Lower lobe of right lung (tissue), 2 donors: ENCODE measurements around the gene ZNF516. TPM values are rescaled to one million over a fixed set of nuclear protein-coding genes. Genes with fewer than 3 reads are reported as not detected.

Experiments
- ATAC-seq, 2 donors: fragments of 200-7000 bp; cut with Tn5 transposase; one replicate each; pipeline ENCODE4 v1.9.1; 2020 to 2022; ENCODE audit warnings: mild to moderate bottlenecking in 2 of 2, moderate library complexity in 2 of 2
- DNase-seq: peaks from one replicate; pipeline ENCODE4 v3.0.0-alpha.2; 2020
- H3K27ac ChIP-seq: fragments of 200-600 bp; one replicate; pipeline ENCODE4 v1.8.0; 2022
- H3K27me3 ChIP-seq: fragments of 200-600 bp; one replicate; pipeline ENCODE4 v1.8.0; 2022; ENCODE audit warnings: low read depth
- H3K36me3 ChIP-seq: fragments of 200-600 bp; one replicate; pipeline ENCODE4 v1.8.0; 2022; ENCODE audit warnings: mild to moderate bottlenecking
- H3K4me1 ChIP-seq: fragments of 200-600 bp; one replicate; pipeline ENCODE4 v1.8.0; 2022
- H3K4me3 ChIP-seq: fragments of 200-600 bp; one replicate; pipeline ENCODE4 v1.8.0; 2022; ENCODE audit warnings: mild to moderate bottlenecking
- H3K9me3 ChIP-seq: fragments of 200-600 bp; one replicate; pipeline ENCODE4 v1.8.0; 2022
- CTCF ChIP-seq: fragments of 200-600 bp; IDR thresholded peaks from one replicate; pipeline ENCODE4 v1.8.0; 2022; ENCODE audit warnings: antibody characterized with exemption, mild to moderate bottlenecking
- intact Hi-C: fragments of 100-400 bp; cut with DNase I; formaldehyde crosslinking; loops from one replicate; pipeline ENCODE4 v1.11.0; 2022
- total RNA-seq: library from RNA; stranded (reverse); fragmentation: NEBNext Ultra II Directional; extraction: Animal tissue kit (Norgen Biotek cat#: 25700); gene quantifications from one replicate; pipeline ENCODE4 v1.2.1, GENCODE V29; 2021
- donor health status: DM: no; HTN: yes; CAD: no; lungs with severe emphysema.

ZNF516 gene
- total RNA-seq, 1 donor from 2014 or later, result 28.8 TPM

DNA sequence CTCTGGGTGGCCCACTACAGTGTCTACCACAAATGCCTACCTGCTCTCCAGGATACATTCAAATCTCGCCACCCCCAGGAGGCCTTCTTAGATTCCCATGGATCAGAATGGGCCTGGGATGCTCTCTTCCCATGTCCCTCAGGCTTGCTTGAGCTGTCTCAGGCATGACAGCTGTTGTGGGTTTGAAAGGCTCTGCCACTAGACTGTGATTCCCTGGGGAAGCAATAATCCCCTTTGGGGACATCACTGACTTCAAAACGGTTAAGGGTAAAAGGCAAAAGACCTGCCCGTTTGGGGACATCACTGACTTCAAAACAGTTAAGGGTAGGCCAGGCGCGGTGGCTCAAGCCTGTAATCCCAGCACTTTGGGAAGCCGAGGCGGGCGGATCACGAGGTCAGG is 35.8 kb upstream of the ZNF516 start:
- Histone ChIP-seq H3K27me3 (no peaks in the 10 kb centered on the region), H3K9me3 (no peaks in the 10 kb centered on the region), H3K4me3 (no peak overlapping the region), H3K27ac (no peak overlapping the region), H3K36me3 (no peaks in the 10 kb centered on the region), H3K4me1 (no peaks in the 10 kb centered on the region)
- TF ChIP-seq CTCF, result no peak
- no peak for ATAC-seq
- intact Hi-C loops, result no loop called here
- no peak for DNase-seq

DNA sequence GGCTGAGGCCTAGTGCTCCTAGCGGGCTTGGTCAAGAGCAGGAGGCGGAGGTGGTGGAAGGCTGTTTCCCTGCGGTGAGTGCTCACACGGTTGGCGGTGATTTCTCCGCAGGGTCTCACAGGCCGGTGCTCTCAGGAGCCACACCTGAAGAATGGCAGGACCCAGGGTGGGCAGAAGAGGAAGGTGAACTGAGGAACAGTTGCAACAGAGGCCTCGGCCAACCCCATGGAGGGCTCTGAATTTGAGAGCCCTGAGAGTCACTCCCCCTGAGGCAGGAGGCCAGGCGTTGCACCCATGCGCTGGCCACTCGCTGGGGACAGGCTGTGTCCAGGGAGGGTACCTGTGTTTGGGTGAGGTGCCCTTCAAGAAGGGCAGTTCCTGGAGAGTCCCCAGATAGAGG is 35.3 kb upstream of the ZNF516 start:
- no peaks in the 10 kb centered on the region for H3K36me3 ChIP-seq
- DNase-seq (no peak), ATAC-seq (no peak)
- peaks cover 3% of the 10 kb centered on the region for H3K4me1 ChIP-seq
- intact Hi-C loops, result no loop called here
- H3K9me3 ChIP-seq, result no peaks in the 10 kb centered on the region
- no peak overlapping the region for H3K4me3 ChIP-seq
- no peaks in the 10 kb centered on the region for H3K27me3 ChIP-seq
- no peak overlapping the region for H3K27ac ChIP-seq
- TF ChIP-seq CTCF, result no peak

DNA sequence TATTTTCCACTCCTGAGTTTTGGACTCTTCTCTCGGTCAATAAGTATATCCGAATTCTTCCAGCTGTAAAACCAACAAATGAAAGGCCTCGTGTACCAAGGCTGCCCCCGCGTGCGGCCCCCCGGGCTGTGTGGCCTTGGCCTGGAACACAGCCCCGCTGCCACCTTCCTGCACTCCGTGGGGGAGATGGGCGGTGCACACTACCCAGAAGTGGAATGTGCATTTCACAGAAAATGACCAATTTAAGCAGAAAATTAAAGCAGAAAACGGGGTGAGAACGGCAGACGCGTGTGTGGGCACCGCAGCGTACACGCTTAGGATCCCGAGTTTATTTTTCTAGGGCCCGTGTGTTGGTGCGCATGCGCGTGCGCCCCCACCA is 34.4 kb upstream of the ZNF516 start:
- Histone ChIP-seq H3K36me3 (no peaks in the 10 kb centered on the region), H3K27me3 (no peaks in the 10 kb centered on the region), H3K9me3 (no peaks in the 10 kb centered on the region), H3K4me1 (peaks cover 7% of the 10 kb centered on the region), H3K4me3 (peak overlapping the region; percentile 51), H3K27ac (peak overlapping the region; percentile 69)
- TF ChIP-seq CTCF, result no peak
- ATAC-seq (no peak), DNase-seq (no peak)
- intact Hi-C loops, result no loop called here

- Histone ChIP-seq H3K4me1 (peaks cover 7% of the 10 kb centered on the region), H3K36me3 (no peaks in the 10 kb centered on the region), H3K4me3 (peak overlapping the region; percentile 51), H3K27ac (peak overlapping the region; percentile 69), H3K27me3 (no peaks in the 10 kb centered on the region), H3K9me3 (no peaks in the 10 kb centered on the region)
- peak; percentile 44 to 68 for ATAC-seq
- intact Hi-C loops, result no loop called here
- no peak for TF ChIP-seq CTCF
- no peak for DNase-seq
Observed at GRCh38 chr18:76528477-76529432, 33.7 kb upstream of the ZNF516 start.

- no peak overlapping the region for H3K27ac ChIP-seq
- intact Hi-C loops, result no loop called here
- no peak overlapping the region for H3K4me3 ChIP-seq
- ATAC-seq (no peak), DNase-seq (no peak)
- H3K4me1 ChIP-seq, result peaks cover 7% of the 10 kb centered on the region
- no peaks in the 10 kb centered on the region for H3K36me3 ChIP-seq
- TF ChIP-seq CTCF, result no peak
- no peaks in the 10 kb centered on the region for H3K27me3 ChIP-seq
- H3K9me3 ChIP-seq, result no peaks in the 10 kb centered on the region
Observed at GRCh38 chr18:76525911-76526310, 30.9 kb upstream of the ZNF516 start.
